Activated naive CD4-positive, alpha-beta T cell treated with anti-CD3 and anti-CD28 coated beads, Interleukin-2, amount 50 U/mL, for 72 hours (primary cell): ENCODE results near the gene FMNL2. TPM values are rescaled to one million over a fixed set of nuclear protein-coding genes. Genes with fewer than 3 reads are reported as not detected.
A peak's percentile ranks its signal among the peaks of the same experiment; 100 is the strongest.
"Not testable (repeated sequence)": the region's sequence is repeated elsewhere in the genome, so short reads cannot be mapped to it uniquely, and the experiment has no call there.

Source experiments
- ATAC-seq, 2 donors: fragments of 150-1000 bp; cut with Tn5 transposase; 2 replicates each; pipeline ENCODE4 v1.10.0; 2021; ENCODE audit warnings: mild to moderate bottlenecking in 2 of 2, moderate library complexity in 2 of 2
- DNase-seq, 2 donors: peaks; one replicate each; pipeline ENCODE4 v3.0.0; 2021 to 2022; ENCODE audit warnings: low spot score in 2 of 2
- H3K27ac Mint-ChIP-seq, 2 donors: one replicate each; pipeline ENCODE4 v1.8.0; 2022; ENCODE audit warnings: mild to moderate bottlenecking in 2 of 2, mixed read lengths in 2 of 2
- H3K36me3 Mint-ChIP-seq, 2 donors: one replicate each; pipeline ENCODE4 v1.8.0; 2022; ENCODE audit warnings: mixed read lengths in 2 of 2
- H3K9me3 Mint-ChIP-seq, 2 donors: one replicate each; pipeline ENCODE4 v1.8.0; 2022; ENCODE audit warnings: mixed read lengths in 2 of 2
- total RNA-seq, 2 donors: library from RNA; stranded (reverse); gene quantifications; one replicate each; pipeline ENCODE4 v1.2.3, GENCODE V29; 2022

FMNL2 gene
- total RNA-seq, 2 donors from 2014 or later: 0.34 to 8.0 TPM

- no peak for ATAC-seq
- no peak for DNase-seq
- Mint-ChIP-seq H3K9me3 (no peaks in the 10 kb centered on the region), H3K36me3 (no peaks in the 10 kb centered on the region), H3K27ac (peak overlapping the region in 1 of 2 donors; percentile 7)
These were observed 183.9 kb downstream of the FMNL2 start for GRCh38 chr2:152518641-152519580.

- Mint-ChIP-seq H3K36me3 (no peaks in the 10 kb centered on the region), H3K9me3 (no peaks in the 10 kb centered on the region), H3K27ac (no peak overlapping the region)
- DNase-seq (no peak), ATAC-seq (no peak)
These were observed 184.6 kb downstream of the FMNL2 start for GRCh38 chr2:152519581-152519952.

- Mint-ChIP-seq H3K36me3 (no peaks in the 10 kb centered on the region), H3K9me3 (no peaks in the 10 kb centered on the region), H3K27ac (no peak overlapping the region)
- ATAC-seq: no peak
- no peak for DNase-seq
These were observed 185.8 kb downstream of the FMNL2 start for GRCh38 chr2:152520759-152521158.

DNA sequence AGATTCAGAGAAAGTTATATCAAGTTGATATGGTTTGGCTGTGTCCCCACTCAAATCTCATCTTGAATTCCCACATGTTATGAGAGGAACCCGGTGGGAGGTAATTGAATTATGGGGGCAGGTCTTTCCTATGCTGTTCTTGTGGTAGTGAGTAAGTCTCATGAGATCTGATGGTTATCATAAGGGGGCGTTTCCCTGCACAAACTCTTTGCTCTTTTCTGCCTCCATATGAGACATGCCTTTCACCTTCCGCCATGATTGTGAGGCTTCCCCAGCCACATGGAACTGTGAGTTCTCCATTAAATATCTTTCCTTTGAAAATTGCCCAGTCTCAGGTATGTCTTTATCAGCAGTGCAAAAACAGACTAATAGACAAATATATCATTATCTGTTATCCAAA, 187.5 kb downstream of the FMNL2 start:
- H3K9me3 Mint-ChIP-seq, H3K36me3 Mint-ChIP-seq, H3K27ac Mint-ChIP-seq, ATAC-seq, DNase-seq: not testable (repeated sequence)

DNA sequence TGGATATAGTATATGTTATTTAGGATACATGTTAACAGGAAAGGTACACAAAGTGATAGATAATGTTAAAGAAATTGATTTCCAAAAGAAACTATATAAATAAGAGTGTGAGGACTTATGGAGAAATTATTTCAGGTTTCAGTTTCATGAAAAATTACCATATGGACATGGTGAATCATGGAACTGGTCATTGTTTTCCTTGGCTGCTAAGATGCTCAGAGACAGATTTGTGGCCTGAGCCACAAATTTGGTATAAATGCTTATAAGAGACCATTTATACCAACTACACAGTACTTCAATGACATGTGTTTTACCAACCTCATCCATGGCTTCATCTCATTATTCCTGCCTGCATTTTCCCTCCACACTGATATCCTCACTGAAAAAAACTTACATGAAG, 188.1 kb downstream of the FMNL2 start:
- H3K27ac Mint-ChIP-seq: no peak overlapping the region
- H3K36me3 Mint-ChIP-seq: no peaks in the 10 kb centered on the region
- DNase-seq: no peak
- no peak for ATAC-seq
- no peaks in the 10 kb centered on the region for H3K9me3 Mint-ChIP-seq

- Mint-ChIP-seq H3K36me3 (no peaks in the 10 kb centered on the region), H3K27ac (no peak overlapping the region), H3K9me3 (no peaks in the 10 kb centered on the region)
- no peak for DNase-seq
- no peak for ATAC-seq
These were observed 190.4 kb downstream of the FMNL2 start for GRCh38 chr2:152525277-152525838.

- H3K36me3 Mint-ChIP-seq: no peaks in the 10 kb centered on the region
- no peaks in the 10 kb centered on the region for H3K9me3 Mint-ChIP-seq
- no peak overlapping the region for H3K27ac Mint-ChIP-seq
- ATAC-seq: no peak
- no peak for DNase-seq
These were observed 194.6 kb downstream of the FMNL2 start for GRCh38 chr2:152529420-152530115.

- Mint-ChIP-seq H3K36me3 (no peaks in the 10 kb centered on the region), H3K27ac (no peak overlapping the region), H3K9me3 (no peaks in the 10 kb centered on the region)
- DNase-seq: no peak
- ATAC-seq: no peak
These were observed 197.3 kb downstream of the FMNL2 start for GRCh38 chr2:152532241-152532640.

DNA sequence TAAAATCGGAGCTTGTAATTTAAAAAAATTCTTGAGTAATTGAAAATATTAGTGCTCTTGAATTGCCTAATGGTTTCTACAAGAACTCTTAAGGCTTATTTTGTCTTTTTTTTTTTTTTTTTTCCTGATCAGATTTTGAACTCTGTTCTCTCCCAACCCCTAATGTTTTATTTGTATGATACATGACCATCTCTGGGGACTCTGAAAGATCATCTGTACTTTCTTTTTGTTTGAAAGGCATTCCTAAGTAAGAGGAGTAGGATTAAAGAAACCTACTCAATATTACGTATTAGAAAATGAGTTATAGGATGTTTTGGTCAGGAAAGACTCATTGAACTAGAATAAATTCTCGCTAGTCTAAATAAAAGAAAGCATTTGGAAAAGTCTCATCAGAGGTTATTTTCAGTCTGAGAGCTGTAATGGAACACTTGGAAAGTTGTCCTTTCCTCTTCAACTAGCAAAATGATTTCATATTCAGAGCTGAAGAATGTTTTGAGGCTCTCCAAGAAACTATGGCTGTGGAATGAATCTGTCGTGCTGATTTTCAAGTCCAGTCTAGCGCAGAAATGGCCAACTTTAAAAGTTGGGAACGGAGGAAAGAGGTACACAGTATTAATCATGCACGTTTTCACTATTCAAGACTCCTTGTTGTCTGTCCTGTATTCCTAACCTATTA, 199.6 kb downstream of the FMNL2 start:
- peaks cover 5% of the 10 kb centered on the region in 2 donors for H3K36me3 Mint-ChIP-seq
- H3K27ac Mint-ChIP-seq: no peak overlapping the region
- peaks cover 0 to 4% of the 10 kb centered on the region in 2 donors for H3K9me3 Mint-ChIP-seq
- DNase-seq: no peak
- no peak for ATAC-seq

DNA sequence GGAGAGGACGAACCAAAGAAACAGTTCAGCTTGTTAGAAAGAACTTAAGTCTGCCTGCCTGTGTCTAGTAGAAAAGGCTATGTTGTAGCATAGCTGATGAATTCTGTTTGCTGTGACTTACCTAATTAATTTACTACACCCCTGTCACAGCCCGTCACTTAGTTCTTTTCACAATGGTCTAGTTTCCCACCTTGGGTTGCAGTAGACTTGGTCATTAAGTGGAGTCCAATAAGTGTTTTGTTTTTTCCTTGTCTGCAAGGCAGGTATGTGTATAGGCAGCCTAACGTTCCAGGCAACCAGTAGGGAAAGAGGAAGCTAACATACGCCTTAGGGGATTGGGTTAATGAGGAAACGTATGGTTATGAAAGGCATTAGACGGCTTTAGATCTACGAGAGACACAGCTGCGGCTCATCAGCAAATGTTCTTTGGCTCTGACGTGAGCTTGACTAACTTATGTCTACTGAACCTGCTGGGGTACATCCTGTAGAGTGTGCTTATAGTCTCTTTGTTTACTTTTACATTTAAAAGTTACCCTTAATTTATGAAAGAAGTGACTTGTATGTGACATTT, 202.2 kb downstream of the FMNL2 start:
- no peak for DNase-seq
- Mint-ChIP-seq H3K9me3 (peaks cover 0 to 4% of the 10 kb centered on the region in 2 donors), H3K27ac (no peak overlapping the region), H3K36me3 (peaks cover 5% of the 10 kb centered on the region in 2 donors)
- no peak for ATAC-seq

DNA sequence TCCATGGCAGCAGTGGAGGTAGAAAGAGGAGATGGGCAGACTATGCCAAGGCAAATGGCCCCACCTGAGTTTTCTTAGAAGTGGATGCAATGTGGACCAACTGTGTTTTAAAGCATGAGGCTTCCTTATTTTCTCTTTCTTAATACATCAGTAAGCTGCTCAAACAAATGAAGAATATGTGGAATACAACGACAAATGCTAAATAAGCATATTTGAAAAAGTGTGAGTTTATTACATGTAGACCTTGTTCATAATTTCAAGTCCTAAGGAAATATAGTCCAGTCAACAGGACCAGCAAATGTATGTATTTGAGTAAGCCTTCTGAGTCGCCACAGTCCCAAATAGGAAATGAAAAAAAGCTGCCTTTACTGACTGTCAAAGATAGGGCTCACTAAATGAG, 204.4 kb downstream of the FMNL2 start:
- Mint-ChIP-seq H3K36me3 (peaks cover 5% of the 10 kb centered on the region in 2 donors), H3K9me3 (peaks cover 0 to 4% of the 10 kb centered on the region in 2 donors), H3K27ac (no peak overlapping the region)
- ATAC-seq (no peak), DNase-seq (no peak)

GRCh38 chr2:152541712-152542111, 206.7 kb downstream of the FMNL2 start:
- Mint-ChIP-seq H3K9me3 (peaks cover 0 to 4% of the 10 kb centered on the region in 2 donors), H3K27ac (no peak overlapping the region), H3K36me3 (peaks cover 5% of the 10 kb centered on the region in 2 donors)
- no peak for ATAC-seq
- no peak for DNase-seq

DNA sequence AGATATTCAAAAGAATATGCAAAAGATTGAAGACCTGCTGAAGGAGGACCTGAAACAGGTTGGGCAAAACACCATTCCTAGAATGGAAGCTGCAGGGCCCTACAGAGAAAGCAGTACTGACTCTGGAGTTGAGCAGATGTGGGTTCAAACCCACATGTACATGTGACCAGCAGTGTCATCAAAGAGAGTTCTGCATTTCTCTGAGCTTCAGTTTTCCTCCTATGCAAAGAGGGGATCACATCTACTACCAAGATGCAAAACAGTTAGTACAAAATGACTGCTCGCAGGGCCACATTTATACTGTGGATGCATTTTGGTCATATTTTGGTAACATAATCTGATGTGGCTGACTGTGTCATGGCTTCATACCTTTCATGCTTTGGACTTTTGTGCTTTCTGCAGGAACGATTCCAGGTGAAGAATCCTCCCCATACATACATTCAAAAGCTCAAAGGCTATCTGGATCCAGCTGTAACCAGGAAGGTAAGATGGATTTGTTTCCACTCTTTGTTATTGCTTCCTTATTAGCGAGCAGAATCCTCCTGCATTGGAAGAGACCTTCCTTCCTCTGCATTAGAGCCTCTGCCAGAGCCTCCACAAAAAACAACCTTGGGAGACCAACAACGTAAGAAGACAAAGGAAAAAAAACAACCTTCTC, 207.5 kb downstream of the FMNL2 start:
- H3K9me3 Mint-ChIP-seq: peaks cover 0 to 4% of the 10 kb centered on the region in 2 donors
- ATAC-seq (no peak), DNase-seq (no peak)
- H3K27ac Mint-ChIP-seq: no peak overlapping the region
- H3K36me3 Mint-ChIP-seq: peaks cover 5% of the 10 kb centered on the region in 2 donors

DNA sequence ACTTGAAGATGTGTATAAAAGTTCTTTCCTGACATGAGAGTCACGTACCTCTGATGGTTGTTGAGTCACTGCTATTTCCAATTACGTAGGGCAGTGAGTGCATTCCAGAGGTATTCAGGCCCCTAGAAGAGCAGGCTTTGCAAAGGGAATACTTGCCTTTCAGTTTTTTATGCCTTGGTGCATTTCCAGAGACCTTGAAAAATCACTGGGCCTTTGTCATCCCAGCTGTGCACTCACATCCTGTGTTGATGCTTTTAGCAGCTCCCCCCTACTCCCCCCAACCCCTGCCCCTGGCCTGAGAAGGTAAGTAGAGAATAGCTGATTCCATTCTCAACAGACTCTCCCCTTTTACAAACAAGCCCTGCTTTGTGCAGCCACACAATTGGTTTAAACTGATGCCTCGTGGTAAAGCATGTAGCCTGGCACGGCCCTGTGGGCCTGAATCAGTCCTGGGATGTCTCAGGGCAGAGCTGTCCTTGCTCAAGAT, 208.1 kb downstream of the FMNL2 start:
- peaks cover 1 to 2% of the 10 kb centered on the region in 2 donors for H3K36me3 Mint-ChIP-seq
- DNase-seq: no peak
- ATAC-seq: no peak
- H3K27ac Mint-ChIP-seq: no peak overlapping the region
- peaks cover 0 to 1% of the 10 kb centered on the region in 2 donors for H3K9me3 Mint-ChIP-seq

- ATAC-seq (no peak), DNase-seq (no peak)
- Mint-ChIP-seq H3K9me3 (no peaks in the 10 kb centered on the region), H3K27ac (no peak overlapping the region), H3K36me3 (no peaks in the 10 kb centered on the region)
These were observed 208.7 kb downstream of the FMNL2 start for GRCh38 chr2:152543717-152544116.

GRCh38 chr2:152544638-152545037, 209.7 kb downstream of the FMNL2 start:
- DNase-seq (no peak), ATAC-seq (no peak)
- no peaks in the 10 kb centered on the region for H3K36me3 Mint-ChIP-seq
- no peak overlapping the region for H3K27ac Mint-ChIP-seq
- H3K9me3 Mint-ChIP-seq: no peaks in the 10 kb centered on the region
